Loucy (cell line): ENCODE measurements around the gene ARVCF.

Experiments used
- H2AFZ ChIP-seq: fragments of 200-600 bp; sonication (generic); 2 replicates; pipeline ENCODE4 v1.6.0; 2016; ENCODE audit warnings: antibody characterized with exemption, mild to moderate bottlenecking, low read length, moderate library complexity
- H3F3A ChIP-seq: fragments of 200-600 bp; 2 replicates; pipeline ENCODE4 v1.6.0; 2016; ENCODE audit warnings: antibody characterized with exemption, low read depth, mild to moderate bottlenecking
- H3K27me3 ChIP-seq: fragments of 200-600 bp; sonication (generic); 2 replicates; pipeline ENCODE4 v1.6.1; 2014; ENCODE audit warnings: low read length, mild to moderate bottlenecking; ENCODE audit not compliant: insufficient read depth, poor library complexity, severe bottlenecking
- H3K36me3 ChIP-seq: fragments of 200-600 bp; sonication (generic); 2 replicates; pipeline ENCODE4 v1.6.1; 2016; ENCODE audit warnings: low read length; ENCODE audit not compliant: insufficient read depth
- H3K4me1 ChIP-seq: fragments of 200-600 bp; sonication (generic); 2 replicates; pipeline ENCODE4 v1.5.1; 2014; ENCODE audit warnings: low read length, mild to moderate bottlenecking; ENCODE audit not compliant: insufficient read depth, poor library complexity, severe bottlenecking
- H3K4me2 ChIP-seq: fragments of 200-600 bp; sonication (generic); 2 replicates; pipeline ENCODE4 v1.6.0; 2014; ENCODE audit warnings: antibody characterized with exemption, low read length, low read depth, mild to moderate bottlenecking; ENCODE audit not compliant: poor library complexity, severe bottlenecking
- H3K4me3 ChIP-seq: fragments of 200-600 bp; sonication (generic); 2 replicates; pipeline ENCODE4 v1.5.1; 2014; ENCODE audit warnings: low read length, mild to moderate bottlenecking, mixed read lengths; ENCODE audit not compliant: poor library complexity, severe bottlenecking
- H3K79me2 ChIP-seq: fragments of 200-600 bp; sonication (generic); 2 replicates; pipeline ENCODE4 v1.6.1; 2014; ENCODE audit warnings: low read length; ENCODE audit not compliant: insufficient read depth
- H3K9ac ChIP-seq: fragments of 200-600 bp; sonication (generic); 2 replicates; pipeline ENCODE4 v1.6.0; 2014; ENCODE audit warnings: mild to moderate bottlenecking, low read depth, low read length, moderate library complexity; ENCODE audit not compliant: poor library complexity, severe bottlenecking
- H3K9me2 ChIP-seq: fragments of 200-600 bp; sonication (generic); replicated peaks from 2 replicates; pipeline ENCODE4 v1.6.1; 2016; ENCODE audit warnings: low read depth, low read length, mixed read lengths
- H3K9me3 ChIP-seq: fragments of 200-600 bp; sonication (generic); 2 replicates; pipeline ENCODE4 v1.6.1; 2014; ENCODE audit warnings: mild to moderate bottlenecking, antibody characterized with exemption, low read length, low read depth; ENCODE audit not compliant: insufficient read depth
- H4K20me1 ChIP-seq: fragments of 200-600 bp; sonication (generic); 2 replicates; pipeline ENCODE4 v1.6.0; 2014; ENCODE audit warnings: antibody characterized with exemption, low read length, mild to moderate bottlenecking; ENCODE audit not compliant: insufficient read depth, poor library complexity, severe bottlenecking
- CTCF ChIP-seq: fragments of 200-600 bp; sonication (generic); conservative IDR thresholded peaks from 2 replicates; pipeline ENCODE4 v1.5.1; 2014; ENCODE audit warnings: mild to moderate bottlenecking, antibody characterized with exemption, low read length
- EZH2phosphoT487 ChIP-seq: fragments of 200-600 bp; IDR thresholded peaks from 2 replicates; pipeline ENCODE4 v1.6.1; 2018; ENCODE audit warnings: antibody characterized with exemption, mild to moderate bottlenecking, moderate library complexity, borderline replicate concordance

ARVCF gene

GRCh38 chr22:19998232-19998951 is 18.2 kb downstream of the ARVCF start:
- H2AFZ ChIP-seq, result no peak overlapping the region
- TF ChIP-seq EZH2phosphoT487 (no peak), CTCF (no peak)
- peaks cover 2% of the 10 kb centered on the region; the same call in 1 of the 2 replicates for H3K9me3 ChIP-seq
- no peaks in the 10 kb centered on the region for H3K9me2 ChIP-seq
- no peak overlapping the region for H3K4me2 ChIP-seq
- H3K9ac ChIP-seq, result no peak overlapping the region
- H3K4me3 ChIP-seq, result no peak overlapping the region
- H3K27me3 ChIP-seq, result no peaks in the 10 kb centered on the region
- H3F3A ChIP-seq, result no peaks in the 10 kb centered on the region
- no peaks in the 10 kb centered on the region for H3K79me2 ChIP-seq
- H3K36me3 ChIP-seq, result no peaks in the 10 kb centered on the region
- no peaks in the 10 kb centered on the region for H4K20me1 ChIP-seq
- H3K4me1 ChIP-seq, result peaks cover 5% of the 10 kb centered on the region

DNA sequence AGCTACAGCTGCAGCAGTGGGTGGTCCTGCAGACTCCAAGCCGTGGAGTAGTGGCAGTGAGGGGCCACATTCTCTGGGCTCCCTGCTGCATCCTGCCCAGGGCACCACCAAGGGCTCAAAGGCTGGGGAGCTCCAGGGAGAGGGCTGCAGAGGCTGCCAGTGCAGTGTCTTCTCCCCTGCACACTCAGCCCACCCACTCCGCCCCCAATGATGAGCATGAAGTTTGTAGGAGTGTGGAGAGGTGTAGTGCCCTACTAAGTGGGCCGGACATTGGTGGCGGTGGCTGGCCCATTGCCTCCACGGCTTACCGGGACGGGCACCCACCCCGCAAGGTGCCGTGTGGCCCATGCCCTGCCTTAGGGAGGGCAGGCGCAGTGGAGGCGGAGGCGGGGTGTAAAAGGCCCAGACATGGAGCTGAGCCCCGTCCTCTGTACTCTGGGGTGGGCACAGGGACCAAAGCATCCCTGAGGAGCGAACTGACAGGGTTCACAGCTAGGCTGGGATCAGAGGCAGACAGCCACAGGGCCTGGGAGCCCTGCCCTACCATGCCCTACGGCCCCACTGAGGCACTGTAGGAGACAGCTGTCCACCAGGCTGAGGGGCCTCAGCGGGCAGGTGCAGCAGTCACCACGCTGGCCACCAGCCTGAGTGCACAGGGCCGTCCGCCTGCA is 18.9 kb downstream of the ARVCF start:
- H3K4me2 ChIP-seq, result no peak overlapping the region

DNA sequence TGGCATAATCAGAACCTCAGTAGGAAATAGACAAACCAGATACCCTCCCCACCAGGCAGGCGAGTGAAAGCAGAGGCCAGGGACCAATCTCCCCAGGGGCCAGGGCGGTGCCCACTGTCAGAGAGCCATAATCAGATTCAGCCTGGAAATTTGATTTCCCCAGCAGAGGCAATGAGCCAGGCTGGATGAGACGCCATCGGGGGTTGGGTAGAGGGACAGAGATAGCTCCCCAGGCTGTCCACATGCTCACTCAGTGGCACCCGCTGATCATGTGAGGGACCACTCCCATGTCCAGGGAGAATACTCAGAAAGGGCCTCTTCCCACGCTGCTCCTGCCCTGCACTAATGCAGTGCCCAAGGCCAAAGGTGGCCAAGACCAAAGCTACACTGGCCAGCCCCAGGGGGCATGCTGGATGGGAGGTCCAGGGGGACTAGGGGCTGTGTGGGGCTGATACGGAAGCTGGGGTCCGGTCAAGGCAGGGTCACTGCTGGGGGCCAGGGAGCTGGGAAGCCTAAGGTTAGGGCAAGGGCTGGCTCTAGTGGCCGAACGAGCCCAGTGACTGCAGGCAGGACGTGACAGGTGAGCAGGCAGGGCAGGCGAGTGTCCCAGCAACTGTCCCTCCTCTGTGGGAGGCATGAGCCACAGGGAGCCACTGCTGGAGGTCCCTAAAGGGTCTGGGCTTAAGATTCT is 19.8 kb downstream of the ARVCF start:
- H3K27me3 ChIP-seq, result no peaks in the 10 kb centered on the region
- H2AFZ ChIP-seq, result no peak overlapping the region
- H4K20me1 ChIP-seq, result no peaks in the 10 kb centered on the region

More for the DNA sequence above, 18.9 kb downstream of the ARVCF start:
- Histone ChIP-seq H3K4me3 (no peak overlapping the region), H3K9ac (no peak overlapping the region), H3K4me1 (peaks cover 5% of the 10 kb centered on the region), H3K79me2 (no peaks in the 10 kb centered on the region), H3K9me2 (no peaks in the 10 kb centered on the region), H3K36me3 (no peaks in the 10 kb centered on the region), H3F3A (no peaks in the 10 kb centered on the region), H3K9me3 (no peaks in the 10 kb centered on the region), H3K27me3 (no peaks in the 10 kb centered on the region), H4K20me1 (no peaks in the 10 kb centered on the region), H2AFZ (no peak overlapping the region)
- TF ChIP-seq EZH2phosphoT487 (no peak), CTCF (no peak)

More for the DNA sequence above, 19.8 kb downstream of the ARVCF start:
- no peak overlapping the region for H3K9ac ChIP-seq
- H3K9me2 ChIP-seq, result no peaks in the 10 kb centered on the region
- H3K4me2 ChIP-seq, result no peak overlapping the region
- H3K9me3 ChIP-seq, result no peaks in the 10 kb centered on the region
- peaks cover 5% of the 10 kb centered on the region for H3K4me1 ChIP-seq
- no peaks in the 10 kb centered on the region for H3K36me3 ChIP-seq
- H3F3A ChIP-seq, result no peaks in the 10 kb centered on the region
- TF ChIP-seq EZH2phosphoT487 (no peak), CTCF (no peak)
- H3K79me2 ChIP-seq, result no peaks in the 10 kb centered on the region
- H3K4me3 ChIP-seq, result no peak overlapping the region
